ENCODE data around the gene MUC20.
"Not testable (repeated sequence)": the region's sequence is repeated elsewhere in the genome, so short reads cannot be mapped to it uniquely, and the experiment has no call there.

The MUC20 gene

DNA sequence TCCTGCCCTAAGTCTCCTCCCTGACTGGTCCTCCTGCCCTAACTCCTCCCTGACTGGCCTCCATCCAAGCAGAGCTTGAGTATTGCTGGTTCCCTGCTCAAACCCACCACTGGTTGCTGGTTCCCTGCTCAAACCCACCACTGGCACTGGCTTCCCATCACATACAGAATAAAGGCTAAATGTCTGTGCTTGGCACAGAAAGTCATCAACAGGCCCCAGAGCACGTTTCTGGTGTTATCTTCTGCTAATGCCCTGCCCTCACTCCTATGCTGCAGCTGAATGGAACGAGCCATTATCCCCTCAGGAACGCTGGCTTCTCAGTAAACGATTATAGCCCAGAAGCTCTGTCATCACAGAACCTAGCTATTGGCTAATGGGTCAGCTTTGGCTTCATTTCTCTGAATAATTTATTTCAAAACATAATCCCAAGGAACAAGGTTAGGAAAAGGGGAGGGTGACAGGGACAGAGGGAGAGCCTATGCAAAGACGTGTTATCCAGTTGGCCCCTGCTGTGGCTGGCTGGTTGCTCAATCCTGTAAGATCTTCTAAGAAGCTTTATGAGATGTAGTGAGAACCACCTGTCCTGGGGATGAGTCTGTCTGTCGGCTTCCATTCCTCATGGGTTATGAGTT, 6.3 kb upstream of the MUC20 start:
- Histone ChIP-seq H3K9me3 (ENCODE audit: low read length) (no peaks in the 10 kb centered on the region), H3K4me1 (ENCODE audit: insufficient read depth, low read length) (no peaks in the 10 kb centered on the region), H3K27me3 (ENCODE audit: control insufficient read depth in 1 of 2, insufficient read depth in 2 of 2, low read length in 2 of 2) (no peaks in the 10 kb centered on the region), H3K9ac (ENCODE audit: low read length) (no peak overlapping the region), H3K36me3 (ENCODE audit: insufficient read depth, low read length) (peaks cover 35% of the 10 kb centered on the region), H3K27ac (ENCODE audit: low read depth, low read length) (no peak overlapping the region), H3K4me3 (ENCODE audit: low read depth in 1 of 2, low read length in 2 of 2) (no peak overlapping the region)

DNA sequence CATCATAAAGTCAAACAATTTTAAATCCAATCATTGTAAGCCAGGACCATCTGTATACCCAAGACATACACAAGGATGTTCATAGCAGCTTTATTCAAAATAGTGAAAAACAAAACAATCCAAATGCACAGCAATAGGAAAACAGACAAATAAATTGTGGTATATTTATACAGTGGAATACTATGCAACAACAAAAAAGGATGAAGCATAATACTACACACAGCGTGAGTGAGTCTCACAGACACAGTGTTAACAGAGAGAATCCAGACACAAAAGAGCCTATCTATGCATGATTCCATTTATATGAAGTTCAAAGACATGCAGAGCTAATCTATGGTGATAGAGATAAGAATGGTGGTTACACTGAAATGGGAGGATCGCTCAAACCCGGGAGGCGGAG, 5.6 kb upstream of the MUC20 start:
- Histone ChIP-seq H3K4me1 (ENCODE audit: insufficient read depth, low read length) (no peaks in the 10 kb centered on the region), H3K27ac (ENCODE audit: low read depth, low read length) (no peak overlapping the region), H3K9me3 (ENCODE audit: low read length) (no peaks in the 10 kb centered on the region), H3K4me3 (ENCODE audit: low read depth in 1 of 2, low read length in 2 of 2) (no peak overlapping the region), H3K36me3 (ENCODE audit: insufficient read depth, low read length) (peaks cover 29% of the 10 kb centered on the region), H3K27me3 (ENCODE audit: control insufficient read depth in 1 of 2, insufficient read depth in 2 of 2, low read length in 2 of 2) (no peaks in the 10 kb centered on the region), H3K9ac (ENCODE audit: low read length) (no peak overlapping the region)

DNA sequence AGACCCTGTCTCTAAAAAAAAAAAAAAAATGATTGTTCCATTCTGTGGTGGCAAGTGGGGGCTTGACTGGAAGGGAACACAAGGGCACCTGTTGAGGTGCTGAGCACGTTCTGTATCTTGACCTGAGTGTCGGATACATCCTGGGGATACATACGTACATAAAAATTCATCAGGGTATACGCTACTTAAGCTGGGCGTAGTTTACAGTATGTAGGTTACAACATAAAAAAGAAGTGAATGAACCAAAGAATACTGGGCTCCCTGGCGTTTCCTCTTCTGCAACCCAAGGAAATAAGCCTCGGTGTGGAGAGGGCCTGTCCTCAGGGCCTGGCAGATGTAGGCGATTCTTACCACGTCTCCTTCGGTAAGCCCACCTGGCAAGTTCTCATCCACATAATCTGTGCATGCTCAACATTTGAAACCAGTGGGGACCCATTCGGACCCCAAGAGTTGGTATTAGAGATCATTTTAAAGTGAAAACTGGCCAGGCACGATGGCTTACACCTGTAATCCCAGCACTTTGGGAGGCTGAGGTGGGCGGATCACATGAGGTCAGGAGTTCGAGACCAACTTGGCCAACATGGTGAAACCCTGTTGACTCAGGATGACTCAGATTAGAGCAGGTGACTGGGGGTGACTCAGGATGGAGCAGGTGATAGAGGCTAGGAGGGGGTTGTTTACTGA, 5.1 kb upstream of the MUC20 start:
- no peaks in the 10 kb centered on the region for H3K4me1 ChIP-seq (ENCODE audit: insufficient read depth, low read length)
- H3K27ac ChIP-seq (ENCODE audit: low read depth, low read length) = no peak overlapping the region
- H3K9me3 ChIP-seq (ENCODE audit: low read length) = no peaks in the 10 kb centered on the region
- no peak overlapping the region for H3K9ac ChIP-seq (ENCODE audit: low read length)
- H3K27me3 ChIP-seq (ENCODE audit: control insufficient read depth in 1 of 2, insufficient read depth in 2 of 2, low read length in 2 of 2) = peaks cover 0 to under 1% of the 10 kb centered on the region in 2 donors
- H3K4me3 ChIP-seq (ENCODE audit: low read depth in 1 of 2, low read length in 2 of 2) = no peak overlapping the region
- peaks cover 28% of the 10 kb centered on the region for H3K36me3 ChIP-seq (ENCODE audit: insufficient read depth, low read length)

DNA sequence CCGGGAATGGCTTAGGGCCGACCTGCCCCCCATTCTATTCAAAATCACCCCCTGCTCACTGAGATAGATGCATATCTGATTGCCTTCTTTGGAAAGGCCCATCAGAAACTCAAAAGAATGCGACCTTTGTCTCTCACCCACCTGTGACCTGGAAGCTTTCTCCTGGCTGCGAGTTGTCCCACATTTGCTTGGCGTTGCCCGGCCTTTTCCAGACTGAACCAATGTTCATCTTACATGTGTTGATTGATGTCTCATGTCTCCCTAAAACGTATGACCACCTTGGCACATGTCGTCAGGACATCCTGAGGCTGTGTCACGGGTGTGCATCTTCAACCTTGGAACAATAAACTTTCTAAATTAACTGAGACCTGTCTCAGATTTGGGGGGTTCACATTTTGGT, 3.4 kb upstream of the MUC20 start:
- Histone ChIP-seq H3K9me3 (ENCODE audit: low read length) (no peaks in the 10 kb centered on the region), H3K27ac (ENCODE audit: low read depth, low read length) (no peak overlapping the region), H3K36me3 (ENCODE audit: insufficient read depth, low read length) (peaks cover 16% of the 10 kb centered on the region), H3K4me3 (ENCODE audit: low read depth in 1 of 2, low read length in 2 of 2) (no peak overlapping the region), H3K9ac (ENCODE audit: low read length) (no peak overlapping the region), H3K4me1 (ENCODE audit: insufficient read depth, low read length) (no peaks in the 10 kb centered on the region), H3K27me3 (ENCODE audit: control insufficient read depth in 1 of 2, insufficient read depth in 2 of 2, low read length in 2 of 2) (peaks cover 0 to 4% of the 10 kb centered on the region in 2 donors)

DNA sequence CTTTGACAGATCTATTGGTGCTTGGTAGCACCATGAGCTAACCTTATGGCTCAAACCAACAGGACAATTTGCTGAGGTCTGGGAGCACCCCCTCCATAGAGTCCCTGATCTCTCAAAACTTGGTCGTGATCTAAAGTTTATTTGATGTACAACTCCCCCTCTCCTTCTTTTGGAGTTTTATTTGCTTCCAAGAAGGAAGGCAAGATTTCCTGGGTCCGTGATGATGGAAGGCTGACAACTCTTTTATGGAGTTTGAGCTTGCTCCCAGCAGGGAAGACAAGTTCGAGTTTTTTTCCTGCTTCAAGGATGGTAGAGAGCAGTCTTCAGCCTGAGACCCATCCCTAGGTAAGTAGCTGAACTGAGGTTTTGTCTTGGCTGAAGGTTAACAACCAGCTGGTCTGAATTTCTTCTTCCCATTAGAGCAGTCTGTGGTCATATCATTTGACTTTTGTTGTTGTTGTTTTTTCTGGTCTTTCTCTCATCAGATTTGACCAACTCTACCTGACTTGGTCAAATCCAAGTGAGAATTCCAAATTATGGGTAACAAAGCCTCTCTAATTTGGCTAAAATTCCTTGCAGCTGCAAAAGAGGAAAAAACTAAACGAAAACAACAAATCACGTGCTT, 2.8 kb upstream of the MUC20 start:
- Histone ChIP-seq H3K36me3 (ENCODE audit: insufficient read depth, low read length) (peaks cover 16% of the 10 kb centered on the region), H3K9ac (ENCODE audit: low read length) (no peak overlapping the region), H3K4me1 (ENCODE audit: insufficient read depth, low read length) (no peaks in the 10 kb centered on the region), H3K27ac (ENCODE audit: low read depth, low read length) (no peak overlapping the region), H3K9me3 (ENCODE audit: low read length) (no peaks in the 10 kb centered on the region), H3K27me3 (ENCODE audit: control insufficient read depth in 1 of 2, insufficient read depth in 2 of 2, low read length in 2 of 2) (peaks cover 0 to 4% of the 10 kb centered on the region in 2 donors), H3K4me3 (ENCODE audit: low read depth in 1 of 2, low read length in 2 of 2) (no peak overlapping the region)

DNA sequence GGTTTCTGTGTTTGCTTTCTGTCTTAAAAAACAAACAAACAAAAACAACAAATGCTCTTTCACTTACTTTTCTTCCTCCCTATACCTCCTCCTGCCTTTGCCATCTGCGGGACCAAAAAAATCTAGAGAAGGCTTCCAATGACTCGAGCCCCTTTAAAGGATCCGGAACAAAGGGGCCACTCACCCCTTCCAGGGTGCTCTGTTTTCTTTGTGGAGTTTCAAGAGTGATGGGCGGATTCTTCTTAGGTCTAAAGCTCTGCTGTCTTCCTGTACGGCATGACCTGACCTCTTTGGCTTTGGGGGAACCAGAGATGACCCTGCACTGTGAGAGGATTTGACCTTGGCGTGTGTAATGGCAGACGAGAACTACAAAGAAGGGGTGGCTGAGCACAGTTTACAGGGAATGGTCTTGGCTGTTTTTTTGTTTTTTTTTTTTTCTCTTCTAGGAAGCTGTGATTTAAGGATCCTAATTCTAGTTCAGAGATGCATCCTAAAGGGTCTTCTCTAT, 2.2 kb upstream of the MUC20 start:
- Histone ChIP-seq H3K36me3 (ENCODE audit: insufficient read depth, low read length) (peaks cover 16% of the 10 kb centered on the region), H3K4me3 (ENCODE audit: low read depth in 1 of 2, low read length in 2 of 2) (no peak overlapping the region), H3K9me3 (ENCODE audit: low read length) (no peaks in the 10 kb centered on the region), H3K9ac (ENCODE audit: low read length) (no peak overlapping the region), H3K4me1 (ENCODE audit: insufficient read depth, low read length) (no peaks in the 10 kb centered on the region), H3K27ac (ENCODE audit: low read depth, low read length) (no peak overlapping the region), H3K27me3 (ENCODE audit: control insufficient read depth in 1 of 2, insufficient read depth in 2 of 2, low read length in 2 of 2) (peaks cover 0 to 4% of the 10 kb centered on the region in 2 donors)

DNA sequence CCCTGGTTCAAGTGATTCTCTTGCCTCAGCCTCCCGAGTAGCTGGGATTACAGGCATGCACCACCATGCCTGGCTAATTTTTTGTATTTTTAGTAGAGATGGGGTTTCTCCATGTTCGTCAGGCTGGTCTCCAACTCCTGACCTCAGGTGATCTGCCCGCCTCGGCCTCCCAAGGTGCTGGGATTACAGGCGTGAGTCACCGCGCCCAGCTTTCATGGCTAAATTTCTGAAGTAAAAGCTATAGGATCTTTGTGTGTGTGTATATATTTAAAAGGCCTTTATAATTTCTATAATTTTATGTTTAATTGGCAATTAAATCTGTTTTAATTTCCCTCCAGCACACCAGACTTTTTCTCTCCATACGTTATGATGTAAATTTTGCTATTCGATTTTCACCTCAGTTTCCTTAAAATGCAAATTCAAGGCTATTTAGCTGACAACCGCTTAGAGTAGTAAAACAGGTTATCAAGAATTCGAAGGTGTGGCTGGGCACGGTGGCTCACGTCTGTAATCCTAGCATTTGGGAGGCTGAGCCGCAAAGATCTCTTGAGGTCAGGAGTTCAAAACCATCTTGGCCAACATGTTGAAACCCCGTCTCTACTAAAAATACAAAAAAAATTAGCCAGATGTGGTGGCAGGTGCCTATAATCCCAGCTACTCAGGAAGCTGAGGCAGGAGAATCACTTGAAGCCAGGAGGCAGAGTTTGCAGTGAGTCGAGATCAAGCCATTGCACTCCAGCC, 1.1 kb upstream of the MUC20 start:
- not testable (repeated sequence) for H3K9me3 ChIP-seq (ENCODE audit: low read length); H3K27ac ChIP-seq (ENCODE audit: low read depth, low read length); H3K9ac ChIP-seq (ENCODE audit: low read length); H3K4me3 ChIP-seq (ENCODE audit: low read depth in 1 of 2, low read length in 2 of 2); H3K27me3 ChIP-seq (ENCODE audit: control insufficient read depth in 1 of 2, insufficient read depth in 2 of 2, low read length in 2 of 2); H3K4me1 ChIP-seq (ENCODE audit: insufficient read depth, low read length)
- peaks cover 12% of the 10 kb centered on the region for H3K36me3 ChIP-seq (ENCODE audit: insufficient read depth, low read length)

DNA sequence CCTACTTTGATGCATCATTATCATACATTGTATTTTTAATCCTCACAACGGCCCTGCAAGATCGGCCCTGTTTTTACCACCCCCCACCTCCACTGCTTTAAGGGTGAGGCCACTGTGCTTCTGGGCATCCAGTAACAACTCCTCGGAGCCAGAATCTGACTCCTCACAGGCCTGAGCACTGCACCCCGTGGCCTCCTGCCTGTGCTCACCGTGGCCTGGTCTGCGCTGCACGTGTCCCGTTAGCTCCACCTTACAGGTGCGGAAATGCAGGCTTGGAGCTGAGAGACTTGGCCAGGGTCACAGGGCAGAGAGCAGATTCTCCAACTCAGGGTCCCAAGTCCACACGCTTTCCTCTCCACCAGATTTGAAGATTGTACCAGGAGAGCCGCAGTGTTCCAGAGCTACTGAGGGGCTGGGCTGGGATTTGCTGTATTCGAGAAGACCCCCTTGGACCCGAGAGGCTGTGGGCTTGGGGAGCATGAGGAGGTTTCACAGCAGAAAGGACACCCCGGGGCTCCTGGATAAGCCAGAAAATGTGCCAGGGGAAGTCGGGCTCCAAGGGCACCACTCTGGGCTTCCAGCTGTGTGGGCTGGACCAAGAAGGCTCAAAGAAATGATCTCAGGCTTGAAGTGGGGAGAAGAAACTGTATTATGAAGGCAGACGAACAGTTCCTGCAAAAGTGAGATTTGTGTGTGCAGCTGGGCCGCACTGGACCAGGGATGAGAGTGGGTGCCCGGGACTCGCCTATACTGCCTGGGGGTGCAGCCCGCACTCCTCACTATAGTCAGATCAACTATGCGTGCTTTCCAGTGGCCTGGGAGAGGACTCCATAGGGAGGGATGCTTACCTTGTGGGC, 1.6 kb downstream of the MUC20 start:
- H3K27me3 ChIP-seq (ENCODE audit: control insufficient read depth in 1 of 2, insufficient read depth in 2 of 2, low read length in 2 of 2) = peaks cover 0 to 15% of the 10 kb centered on the region in 2 donors
- H3K9me3 ChIP-seq (ENCODE audit: low read length); H3K4me1 ChIP-seq (ENCODE audit: insufficient read depth, low read length); H3K9ac ChIP-seq (ENCODE audit: low read length); H3K36me3 ChIP-seq (ENCODE audit: insufficient read depth, low read length); H3K27ac ChIP-seq (ENCODE audit: low read depth, low read length); H3K4me3 ChIP-seq (ENCODE audit: low read depth in 1 of 2, low read length in 2 of 2): not testable (repeated sequence)

DNA sequence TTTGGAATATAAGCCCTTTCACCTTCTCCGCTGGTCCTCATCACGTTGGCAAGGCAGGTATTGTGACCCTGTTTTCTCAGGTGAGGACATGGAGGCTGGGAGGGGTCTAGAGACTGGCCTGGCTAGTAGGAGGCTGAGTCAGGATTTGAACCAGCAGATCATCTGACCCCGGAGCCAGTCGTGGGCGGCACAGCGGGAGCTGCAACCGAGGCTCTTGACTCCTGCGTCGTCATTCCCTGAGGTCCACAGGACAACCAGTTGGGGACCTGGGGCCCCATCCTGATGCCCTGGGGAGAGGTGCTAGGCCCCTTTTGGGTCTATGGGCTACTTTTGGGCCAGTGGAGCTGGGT, 2.2 kb downstream of the MUC20 start:
- H3K9ac ChIP-seq (ENCODE audit: low read length); H3K27ac ChIP-seq (ENCODE audit: low read depth, low read length); H3K36me3 ChIP-seq (ENCODE audit: insufficient read depth, low read length); H3K4me1 ChIP-seq (ENCODE audit: insufficient read depth, low read length); H3K4me3 ChIP-seq (ENCODE audit: low read depth in 1 of 2, low read length in 2 of 2); H3K9me3 ChIP-seq (ENCODE audit: low read length): not testable (repeated sequence)
- peaks cover 0 to 15% of the 10 kb centered on the region in 2 donors for H3K27me3 ChIP-seq (ENCODE audit: control insufficient read depth in 1 of 2, insufficient read depth in 2 of 2, low read length in 2 of 2)

DNA sequence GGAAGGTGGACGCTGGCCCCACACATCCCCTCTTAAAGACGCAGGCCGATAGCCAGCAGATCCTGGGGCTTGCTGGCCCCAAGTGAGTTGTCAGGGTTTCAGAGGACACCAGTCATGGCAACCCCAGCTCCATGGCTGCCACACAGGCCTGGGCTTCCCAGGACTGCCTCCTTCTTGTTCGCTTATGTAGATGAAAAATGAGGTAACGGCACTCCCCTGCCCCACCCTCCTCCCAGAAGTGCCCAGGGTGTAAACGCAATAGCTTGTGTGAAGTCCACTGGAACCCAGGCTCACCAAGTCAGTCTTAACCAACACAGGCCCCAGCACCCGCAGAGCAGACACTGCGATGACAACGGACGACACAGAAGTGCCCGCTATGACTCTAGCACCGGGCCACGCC, 3.6 kb downstream of the MUC20 start:
- not testable (repeated sequence) for H3K36me3 ChIP-seq (ENCODE audit: insufficient read depth, low read length); H3K4me1 ChIP-seq (ENCODE audit: insufficient read depth, low read length); H3K9me3 ChIP-seq (ENCODE audit: low read length); H3K4me3 ChIP-seq (ENCODE audit: low read depth in 1 of 2, low read length in 2 of 2); H3K27ac ChIP-seq (ENCODE audit: low read depth, low read length); H3K9ac ChIP-seq (ENCODE audit: low read length)
- H3K27me3 ChIP-seq (ENCODE audit: control insufficient read depth in 1 of 2, insufficient read depth in 2 of 2, low read length in 2 of 2) = peaks cover 0 to 15% of the 10 kb centered on the region in 2 donors

Measured in muscle layer of colon (tissue), 2 donors.